ENCODE data around the gene UGT3A2.

UGT3A2 gene

DNA sequence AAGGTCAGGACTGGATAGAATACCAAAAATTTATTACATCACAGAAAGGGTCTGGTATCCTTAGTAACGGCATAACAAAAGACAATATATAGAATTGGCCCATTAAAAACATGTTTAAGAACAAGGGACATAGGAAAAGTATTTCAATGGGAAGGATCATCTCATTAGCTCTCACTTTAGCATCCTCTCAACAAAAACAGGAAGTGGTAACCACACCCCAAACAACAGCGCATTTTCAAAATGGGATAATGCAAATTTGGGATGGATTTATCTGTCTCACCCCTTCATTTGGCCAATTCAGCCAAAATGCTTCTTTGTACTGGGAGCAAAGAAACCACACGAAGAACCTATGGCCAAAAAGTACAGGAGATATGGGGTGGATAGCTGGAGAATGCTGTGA, 65.7 kb downstream of the UGT3A2 start:
- no peak for DNase-seq

GRCh38 chr5:35999547-35999946, 67.1 kb downstream of the UGT3A2 start:
- DNase-seq, result no peak

- no peak for DNase-seq
Measured at GRCh38 chr5:35996076-35996475, 70.6 kb downstream of the UGT3A2 start.

GRCh38 chr5:35990941-35991611, 75.6 kb downstream of the UGT3A2 start, which contains the start of gene UGT3A1:
UGT3A1 (minus strand) TSS chr5:35991390; CDS start chr5:35991240, 150 bp downstream.
- DNase-seq, result peak; percentile 30

GRCh38 chr5:35990520-35990919, 76.2 kb downstream of the UGT3A2 start:
- no peak for DNase-seq

- no peak for DNase-seq
Measured at GRCh38 chr5:35988529-35988928, 78.2 kb downstream of the UGT3A2 start.

GRCh38 chr5:35987776-35988175, 78.9 kb downstream of the UGT3A2 start:
- no peak for DNase-seq

Measured in femur (tissue), 1 donor.